Activated CD8-positive, alpha-beta T cell treated with anti-CD3 and anti-CD28 coated beads, Interleukin-2, amount 10 ng/mL, durations not matched to agents 7 days and 5 days (primary cell): Measurements from ENCODE around the gene STK25. TPM values are rescaled to one million over a fixed set of nuclear protein-coding genes. Genes with fewer than 3 reads are reported as not detected.
"Not testable (repeated sequence)": the region's sequence is repeated elsewhere in the genome, so short reads cannot be mapped to it uniquely, and the experiment has no call there.

Experiments used
- ATAC-seq: fragments of 150-1000 bp; cut with Tn5 transposase; one replicate; pipeline ENCODE4 v1.10.0; 2021; ENCODE audit warnings: moderate library complexity
- CTCF ChIA-PET: fragments of 350-600 bp; sonication (Branson Sonifier 250); formaldehyde crosslinking; loops from one replicate; lab custom pipeline; 2021; ENCODE audit warnings: antibody characterized with exemption; lab: Charles Lee
- POLR2A ChIA-PET: fragments of 350-600 bp; sonication (Branson Sonifier 250); formaldehyde crosslinking; loops from one replicate; lab custom pipeline; 2021; ENCODE audit warnings: antibody characterized with exemption; lab: Charles Lee
- DNase-seq: peaks from one replicate; pipeline ENCODE4 v3.0.0-alpha.2; 2020
- H3K27ac Mint-ChIP-seq: one replicate; pipeline ENCODE4 v1.8.0; 2021; ENCODE audit warnings: mild to moderate bottlenecking, mixed read lengths
- H3K27me3 Mint-ChIP-seq: one replicate; pipeline ENCODE4 v1.8.0; 2021; ENCODE audit warnings: low read depth, mixed read lengths
- H3K36me3 Mint-ChIP-seq: one replicate; pipeline ENCODE4 v1.8.0; 2021; ENCODE audit warnings: low read depth, mixed read lengths
- H3K4me1 Mint-ChIP-seq: one replicate; pipeline ENCODE4 v1.8.0; 2021; ENCODE audit warnings: low read depth, mixed read lengths
- H3K4me3 Mint-ChIP-seq: one replicate; pipeline ENCODE4 v1.8.0; 2021; ENCODE audit warnings: mild to moderate bottlenecking, mixed read lengths
- H3K9me3 Mint-ChIP-seq: one replicate; pipeline ENCODE4 v1.8.0; 2022; ENCODE audit warnings: mixed read lengths; ENCODE audit not compliant: insufficient read depth
- total RNA-seq, 2 experiments: library from RNA; stranded (reverse); gene quantifications; one replicate each; pipeline ENCODE4 v1.2.3, GENCODE V29; 2021

STK25 gene
- total RNA-seq, 2 experiments from 2014 or later, result 114 to 132 TPM

DNA sequence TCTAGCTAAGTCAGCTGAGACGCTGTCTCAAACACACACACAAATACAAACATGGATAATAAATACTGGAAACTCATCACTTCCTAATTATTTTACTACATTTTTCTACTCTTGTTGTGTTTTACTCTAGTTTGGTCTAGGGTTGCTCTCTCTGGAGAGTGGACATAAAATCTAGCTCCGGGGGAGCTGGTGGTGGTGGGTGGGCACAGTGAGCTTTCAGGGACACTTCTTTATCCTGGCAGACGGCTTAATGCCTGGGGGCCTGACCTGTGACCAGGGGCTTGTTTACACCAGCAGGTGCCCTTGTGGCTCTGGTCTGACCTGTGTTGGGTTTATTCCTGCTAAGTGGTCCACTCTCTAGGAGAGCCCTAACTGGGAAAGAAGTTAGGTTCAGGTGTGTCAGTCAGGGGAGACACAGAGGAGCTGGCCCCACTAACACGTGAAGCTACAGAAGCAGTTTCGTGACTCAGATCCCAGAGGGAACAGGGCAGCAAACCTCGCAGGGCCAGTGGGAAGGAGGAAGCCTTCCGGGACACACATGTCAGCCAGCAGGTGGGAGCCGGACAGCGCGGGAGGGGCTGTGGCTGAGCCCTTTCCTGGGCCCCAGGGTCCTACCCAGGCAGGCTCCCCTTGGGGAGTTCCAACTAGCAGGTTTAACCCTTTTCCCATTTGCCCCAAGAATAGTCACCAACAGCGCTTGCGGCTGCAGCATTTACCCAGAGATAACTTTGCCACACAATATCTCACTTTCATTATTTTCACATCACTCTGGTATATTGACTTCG is 27.7 kb upstream of the STK25 start:
- no peak overlapping the region for H3K4me3 Mint-ChIP-seq
- no peak for ATAC-seq
- H3K36me3 Mint-ChIP-seq, result no peaks in the 10 kb centered on the region
- H3K9me3 Mint-ChIP-seq, result no peaks in the 10 kb centered on the region
- H3K27me3 Mint-ChIP-seq, result peaks cover 7% of the 10 kb centered on the region
- CTCF ChIA-PET, result no interaction called here
- H3K4me1 Mint-ChIP-seq, result peaks cover 3% of the 10 kb centered on the region
- no peak for DNase-seq
- POLR2A ChIA-PET, result no interaction called here
- H3K27ac Mint-ChIP-seq, result no peak overlapping the region

DNA sequence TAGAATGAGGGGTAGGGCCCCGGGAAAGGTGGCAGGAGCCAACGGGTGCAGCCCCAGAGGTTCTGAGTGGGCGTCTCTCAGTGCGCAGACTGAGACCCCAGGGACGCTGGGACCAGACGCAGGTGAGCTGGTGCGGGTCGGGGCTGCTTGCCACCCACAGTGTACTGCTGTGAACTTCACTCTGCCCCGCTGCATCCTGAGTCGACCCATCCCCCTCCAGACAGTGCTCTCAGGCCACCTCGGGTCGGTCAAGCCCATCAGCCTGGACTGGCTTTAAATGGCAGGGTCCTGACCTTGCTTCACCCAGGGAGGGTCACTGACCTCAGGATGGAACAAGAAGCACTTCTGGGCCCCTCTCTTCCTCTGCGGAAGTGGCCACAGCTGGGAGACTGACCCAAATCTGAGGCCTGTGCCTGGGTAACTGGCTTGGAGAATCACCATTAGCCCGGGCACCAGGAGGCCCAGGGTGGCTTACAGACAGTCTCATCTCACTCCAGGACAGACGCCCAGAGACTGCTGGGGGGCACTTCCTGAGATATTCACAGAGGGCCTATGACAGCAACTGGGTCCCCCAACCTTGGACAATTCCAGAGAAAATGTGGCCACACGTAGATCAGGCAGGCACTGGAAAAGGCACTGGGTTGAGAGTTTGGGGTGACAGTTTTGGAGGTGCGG is 26.5 kb upstream of the STK25 start:
- H3K4me1 Mint-ChIP-seq, result no peaks in the 10 kb centered on the region
- no peak for DNase-seq
- ChIA-PET CTCF (no interaction called here), POLR2A (no interaction called here)
- H3K4me3 Mint-ChIP-seq, result no peak overlapping the region
- peaks cover 3% of the 10 kb centered on the region for H3K27me3 Mint-ChIP-seq
- no peak overlapping the region for H3K27ac Mint-ChIP-seq
- no peaks in the 10 kb centered on the region for H3K9me3 Mint-ChIP-seq
- no peaks in the 10 kb centered on the region for H3K36me3 Mint-ChIP-seq
- no peak for ATAC-seq

DNA sequence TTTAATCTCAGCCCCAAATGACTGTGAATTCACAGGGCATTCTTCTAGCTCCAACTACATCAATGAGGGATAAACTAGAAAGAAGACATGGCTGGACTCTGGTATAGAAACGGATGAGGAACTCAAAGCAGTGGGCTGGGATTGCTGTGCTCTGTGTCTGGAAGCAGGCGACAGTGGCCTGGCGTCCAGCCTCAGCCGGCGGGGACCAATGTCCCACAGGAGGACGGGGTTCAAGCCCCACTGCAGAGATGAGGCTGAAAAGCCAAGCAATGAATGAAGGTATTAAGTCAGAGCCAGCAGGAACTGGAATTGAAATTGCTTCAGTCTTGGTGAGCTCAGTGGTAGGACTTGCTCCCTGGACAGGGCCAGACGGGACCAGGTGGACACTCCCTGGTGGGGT is 25.9 kb upstream of the STK25 start:
- Mint-ChIP-seq H3K36me3 (no peaks in the 10 kb centered on the region), H3K27ac (no peak overlapping the region), H3K4me3 (no peak overlapping the region), H3K4me1 (no peaks in the 10 kb centered on the region), H3K9me3 (no peaks in the 10 kb centered on the region), H3K27me3 (peaks cover 3% of the 10 kb centered on the region)
- CTCF ChIA-PET, result no interaction called here
- DNase-seq (no peak), ATAC-seq (no peak)
- POLR2A ChIA-PET, result no interaction called here

DNA sequence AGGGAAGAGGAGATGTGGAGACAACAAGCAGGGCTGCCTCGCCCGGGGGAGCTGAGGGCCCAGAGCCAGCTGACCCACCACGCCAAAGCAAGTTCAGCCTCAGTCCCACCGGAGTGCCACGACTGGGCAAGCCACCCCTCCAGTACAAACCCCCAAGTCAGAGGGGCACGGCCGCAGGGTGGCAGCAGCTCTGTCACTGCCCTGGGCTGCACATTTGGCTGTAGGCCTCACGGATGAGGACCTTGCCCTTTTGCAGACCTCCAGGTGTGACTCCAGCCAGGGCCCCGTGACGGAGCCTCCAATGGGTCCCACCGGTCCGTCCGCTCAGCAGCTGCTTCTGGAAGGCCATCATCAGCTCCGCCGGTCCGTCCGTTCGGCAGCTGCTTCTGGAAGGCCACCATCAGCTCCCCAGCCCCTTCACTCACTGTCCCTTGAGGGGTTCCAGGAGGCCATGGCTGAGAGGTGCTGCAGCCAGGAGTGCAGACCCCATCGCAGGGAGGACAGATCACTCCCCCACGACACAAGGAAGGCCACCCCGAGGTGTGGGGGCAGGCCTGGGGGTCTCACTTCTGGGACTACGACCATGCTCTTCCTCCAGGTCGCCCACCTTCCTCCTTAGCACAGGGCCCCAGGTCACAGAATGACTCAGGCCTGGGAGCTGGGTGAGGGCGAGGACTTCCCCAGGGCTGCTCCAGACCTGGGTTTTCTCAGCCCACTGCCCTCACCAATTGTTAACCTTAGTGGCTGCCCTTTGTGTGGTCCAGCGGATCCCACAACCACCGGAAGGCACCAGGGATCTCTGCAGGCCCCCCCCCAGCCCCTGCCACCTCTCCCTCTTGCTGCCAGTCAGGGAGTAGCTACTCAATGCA is 24.6 kb upstream of the STK25 start:
- Mint-ChIP-seq H3K4me3 (no peak overlapping the region), H3K27me3 (no peaks in the 10 kb centered on the region), H3K4me1 (no peaks in the 10 kb centered on the region), H3K9me3 (no peaks in the 10 kb centered on the region), H3K27ac (no peak overlapping the region), H3K36me3 (no peaks in the 10 kb centered on the region)
- POLR2A ChIA-PET, result no interaction called here
- no peak for ATAC-seq
- no peak for DNase-seq
- CTCF ChIA-PET, result no interaction called here

DNA sequence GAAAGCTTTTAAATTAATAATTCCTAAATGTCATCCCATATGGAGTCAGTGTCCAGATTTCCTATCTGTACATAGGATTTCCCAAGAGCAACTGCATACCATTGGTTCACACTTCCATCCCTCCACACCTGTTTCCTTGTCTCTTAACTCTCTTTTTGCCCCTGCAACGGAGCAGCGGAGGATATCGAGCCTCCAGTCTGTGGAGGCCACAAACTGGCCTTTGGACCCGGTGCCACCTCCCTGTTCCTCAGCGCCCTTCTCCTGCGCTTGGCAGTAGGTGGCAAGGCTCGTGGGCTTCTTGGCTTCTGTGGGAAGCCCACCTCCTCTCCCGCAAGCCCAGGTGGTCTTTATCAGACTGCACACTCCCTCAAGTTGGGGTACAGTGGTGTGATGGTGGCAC is 23.8 kb upstream of the STK25 start:
- ChIA-PET CTCF (no interaction called here), POLR2A (no interaction called here)
- no peaks in the 10 kb centered on the region for H3K27me3 Mint-ChIP-seq
- ATAC-seq (no peak), DNase-seq (no peak)
- no peaks in the 10 kb centered on the region for H3K9me3 Mint-ChIP-seq
- H3K27ac Mint-ChIP-seq, result no peak overlapping the region
- no peaks in the 10 kb centered on the region for H3K4me1 Mint-ChIP-seq
- no peak overlapping the region for H3K4me3 Mint-ChIP-seq
- no peaks in the 10 kb centered on the region for H3K36me3 Mint-ChIP-seq

DNA sequence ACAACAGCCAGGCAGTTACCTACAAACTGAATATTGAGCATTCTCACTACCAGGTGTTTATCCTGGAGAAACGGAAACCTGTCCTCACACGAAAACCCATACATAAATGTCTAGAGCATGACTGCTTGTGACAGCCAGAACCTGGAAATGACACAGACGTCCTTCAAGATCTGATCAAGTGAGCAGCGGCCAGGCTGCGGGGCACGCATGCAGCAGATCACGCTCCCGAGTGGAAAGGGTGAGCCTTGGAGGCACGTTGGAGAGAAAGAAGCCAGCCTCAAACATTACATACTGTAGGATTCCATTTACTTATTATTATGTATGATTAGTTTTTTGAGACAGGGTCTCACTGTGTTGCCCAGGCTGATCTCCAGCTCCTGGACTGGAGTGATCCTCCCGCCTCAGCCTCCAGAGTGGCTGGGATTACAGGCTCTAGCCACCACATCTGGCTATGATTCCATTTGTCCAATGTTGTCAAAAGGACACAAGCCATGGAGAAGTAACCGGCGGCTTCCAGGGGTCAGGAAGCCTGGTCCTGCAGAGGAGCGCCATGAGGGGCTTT is 22.9 kb upstream of the STK25 start:
- Mint-ChIP-seq H3K4me3 (no peak overlapping the region), H3K4me1 (no peaks in the 10 kb centered on the region), H3K27me3 (no peaks in the 10 kb centered on the region), H3K36me3 (no peaks in the 10 kb centered on the region), H3K27ac (no peak overlapping the region), H3K9me3 (no peaks in the 10 kb centered on the region)
- ChIA-PET CTCF (no interaction called here), POLR2A (no interaction called here)
- no peak for ATAC-seq
- DNase-seq, result no peak

DNA sequence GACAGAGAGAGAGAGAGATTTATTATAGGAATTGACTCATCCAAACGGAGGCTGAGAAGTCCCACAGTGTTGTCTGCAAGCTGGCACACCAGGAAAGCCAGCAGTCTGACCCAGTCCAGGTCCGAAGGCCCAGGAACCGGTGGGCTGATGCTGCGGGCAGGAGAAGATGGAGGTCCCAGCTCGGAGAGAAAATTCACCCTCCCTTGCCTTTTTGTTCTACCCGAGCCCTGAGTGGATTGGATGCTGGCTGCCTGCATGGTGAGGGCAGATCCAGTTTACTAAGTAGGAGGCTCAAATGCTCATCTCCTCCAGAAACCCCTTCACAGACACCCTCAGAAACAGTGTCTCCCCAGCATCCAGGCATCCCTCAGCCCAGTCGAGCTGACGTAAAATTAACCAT is 22.2 kb upstream of the STK25 start:
- H3K4me1 Mint-ChIP-seq, result no peaks in the 10 kb centered on the region
- ATAC-seq (no peak), DNase-seq (no peak)
- ChIA-PET CTCF (no interaction called here), POLR2A (no interaction called here)
- H3K36me3 Mint-ChIP-seq, result no peaks in the 10 kb centered on the region
- H3K4me3 Mint-ChIP-seq, result no peak overlapping the region
- H3K27ac Mint-ChIP-seq, result no peak overlapping the region
- no peaks in the 10 kb centered on the region for H3K9me3 Mint-ChIP-seq
- H3K27me3 Mint-ChIP-seq, result no peaks in the 10 kb centered on the region

DNA sequence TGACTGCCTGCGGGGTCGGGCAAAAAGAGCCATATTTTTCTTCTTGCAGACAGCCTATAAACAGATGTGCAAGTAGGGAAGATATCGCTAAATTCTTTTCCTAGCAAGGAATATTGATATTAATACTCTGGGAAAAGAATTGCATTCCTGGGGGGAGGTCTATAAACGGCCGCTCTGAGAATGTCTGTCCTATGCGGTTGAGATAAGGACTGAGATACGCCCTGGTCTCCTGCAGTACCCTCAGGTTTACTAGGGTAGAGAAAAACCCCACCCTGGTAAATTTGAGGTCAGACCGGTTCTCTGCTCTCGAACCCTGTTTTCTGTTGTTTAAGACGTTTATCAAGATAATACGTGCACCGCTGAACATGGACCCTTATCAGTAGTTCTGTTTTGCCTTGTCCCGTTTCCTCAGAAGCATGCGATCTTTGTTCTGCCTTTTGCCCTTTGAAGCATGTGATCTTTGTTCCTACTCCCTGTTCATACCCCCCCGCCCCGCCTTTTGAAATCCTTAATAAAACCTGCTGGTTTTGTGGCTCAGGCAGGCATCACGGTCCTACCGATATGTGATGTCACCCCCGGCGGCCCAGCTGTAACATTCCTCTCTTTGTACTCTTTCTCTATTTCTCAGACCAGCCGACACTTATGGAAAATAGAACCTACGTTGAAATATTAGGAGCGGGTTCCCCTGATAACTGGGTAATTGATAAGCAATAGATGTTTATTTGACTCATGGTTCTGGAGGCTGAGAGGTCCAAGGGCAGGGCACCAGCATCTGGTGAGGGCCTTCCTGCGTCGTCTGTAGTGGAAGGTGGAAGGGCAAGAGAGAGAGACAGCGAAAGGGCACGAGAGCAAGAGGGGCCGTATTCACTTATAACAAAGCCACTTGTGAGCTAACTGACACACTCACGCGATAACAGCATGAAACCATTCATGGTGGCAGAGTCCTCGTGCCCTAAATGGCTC is 17.7 kb upstream of the STK25 start:
- H3K4me1 Mint-ChIP-seq, CTCF ChIA-PET: not testable (repeated sequence)

DNA sequence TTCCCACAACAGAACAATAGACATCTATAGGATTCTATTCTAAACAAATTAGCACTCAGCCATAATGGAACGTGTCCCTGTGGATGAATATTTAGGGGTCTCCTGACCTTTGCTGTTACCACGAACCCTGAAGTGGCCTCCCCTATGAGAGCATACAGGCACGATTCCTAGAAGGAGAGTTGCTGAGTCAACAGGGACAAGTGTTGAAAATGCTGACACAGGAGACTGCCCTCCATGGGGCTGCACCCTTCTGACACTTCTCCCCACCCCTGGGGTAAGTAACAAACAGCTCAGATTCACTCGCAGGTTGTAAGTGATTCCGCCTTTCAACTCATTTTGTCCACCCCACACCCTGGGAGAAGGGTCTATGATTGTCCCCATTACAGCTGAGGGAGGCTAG is 14.1 kb upstream of the STK25 start:
- ChIA-PET CTCF (no interaction called here), POLR2A (no interaction called here)
- H3K9me3 Mint-ChIP-seq, result no peaks in the 10 kb centered on the region
- H3K4me3 Mint-ChIP-seq, result no peak overlapping the region
- no peaks in the 10 kb centered on the region for H3K36me3 Mint-ChIP-seq
- H3K27ac Mint-ChIP-seq, result no peak overlapping the region
- H3K4me1 Mint-ChIP-seq, result peaks cover 8% of the 10 kb centered on the region
- DNase-seq, result no peak
- peaks cover 7% of the 10 kb centered on the region for H3K27me3 Mint-ChIP-seq
- no peak for ATAC-seq

More for the DNA sequence above, 17.7 kb upstream of the STK25 start:
- H3K9me3 Mint-ChIP-seq, DNase-seq, POLR2A ChIA-PET, ATAC-seq, H3K27me3 Mint-ChIP-seq, H3K27ac Mint-ChIP-seq, H3K36me3 Mint-ChIP-seq, H3K4me3 Mint-ChIP-seq: not testable (repeated sequence)

DNA sequence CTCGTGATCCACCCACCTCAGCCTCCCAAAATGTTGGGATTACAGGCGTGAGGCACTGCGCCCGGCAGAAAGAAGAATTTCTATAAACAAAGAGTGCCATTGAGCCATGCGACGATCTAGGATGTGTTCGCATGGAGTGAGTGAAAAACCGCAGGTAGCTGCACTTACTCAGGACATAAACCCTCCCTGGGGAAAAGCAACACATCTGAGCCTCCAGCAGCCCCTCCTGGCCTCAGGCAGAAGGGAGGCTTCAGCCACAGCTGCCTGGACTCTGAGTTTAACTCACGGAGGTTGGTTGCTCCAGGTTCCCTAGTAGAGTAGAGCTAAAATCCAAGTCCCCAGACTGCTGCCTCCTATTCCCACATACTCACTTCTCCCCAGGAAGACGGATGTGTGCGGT is 11.3 kb upstream of the STK25 start:
- DNase-seq (no peak), ATAC-seq (no peak)
- H3K27me3 Mint-ChIP-seq, result peaks cover 7% of the 10 kb centered on the region
- H3K36me3 Mint-ChIP-seq, result peaks cover 3% of the 10 kb centered on the region
- no peak overlapping the region for H3K4me3 Mint-ChIP-seq
- POLR2A ChIA-PET, result no interaction called here
- CTCF ChIA-PET, result no interaction called here
- H3K4me1 Mint-ChIP-seq, result peaks cover 30% of the 10 kb centered on the region
- H3K9me3 Mint-ChIP-seq, result no peaks in the 10 kb centered on the region
- H3K27ac Mint-ChIP-seq, result no peak overlapping the region

DNA sequence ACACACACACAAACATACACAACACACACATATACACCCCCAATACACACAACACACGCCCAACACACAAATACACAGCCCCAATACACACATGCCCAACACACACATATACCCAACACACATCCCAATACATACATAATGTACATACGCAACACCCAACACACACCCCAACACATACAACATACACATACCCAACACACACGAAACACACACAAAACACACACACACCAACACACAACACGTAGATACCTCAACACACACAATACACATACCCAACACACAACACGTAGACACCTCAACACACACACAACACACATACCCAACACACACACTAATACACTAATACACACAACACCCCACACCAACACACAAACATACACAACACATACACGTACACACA is 8.9 kb upstream of the STK25 start:
- CTCF ChIA-PET, result no interaction called here
- no peaks in the 10 kb centered on the region for H3K9me3 Mint-ChIP-seq
- no peak for ATAC-seq

More for the DNA sequence above, 8.9 kb upstream of the STK25 start:
- Mint-ChIP-seq H3K27ac (peak overlapping the region; percentile 7), H3K27me3 (peaks cover 7% of the 10 kb centered on the region), H3K36me3 (peaks cover 3% of the 10 kb centered on the region), H3K4me1 (peaks cover 32% of the 10 kb centered on the region), H3K4me3 (no peak overlapping the region)
- no peak for DNase-seq
- POLR2A ChIA-PET, result no interaction called here
